HCT116 (cell line): ENCODE data around the gene TAF1B.

Source experiments
- EZH2 ChIP-seq: fragments of 200-600 bp; sonication (generic); IDR thresholded peaks from 2 replicates; pipeline ENCODE4 v1.6.1; 2017; ENCODE audit warnings: antibody characterized with exemption, mixed run types
- POLR2A ChIP-seq: IDR thresholded peaks from 2 replicates; pipeline ENCODE4 v1.7.0; 2011; ENCODE audit warnings: borderline replicate concordance; ENCODE audit not compliant: insufficient read depth, insufficient read length; ENCODE audit errors: extremely low read depth
- POLR2AphosphoS5 ChIP-seq: IDR thresholded peaks from 2 replicates; pipeline ENCODE4 v1.6.1; 2011; ENCODE audit warnings: mild to moderate bottlenecking, low read depth, low read length, moderate library complexity
- RAD21 ChIP-seq: IDR thresholded peaks from 2 replicates; pipeline ENCODE4 v1.6.1; 2012; ENCODE audit warnings: low read depth, mild to moderate bottlenecking
- YY1 ChIP-seq: IDR thresholded peaks from 2 replicates; pipeline ENCODE4 v1.6.1; 2011; ENCODE audit warnings: low read length, low read depth, moderate library complexity, mild to moderate bottlenecking; ENCODE audit not compliant: insufficient replicate concordance; ENCODE audit errors: extremely low read depth
- ZFX ChIP-seq: fragments of 450-650 bp; IDR thresholded peaks from 2 replicates; pipeline ENCODE4 v1.6.1; 2017
- ZNF274 ChIP-seq: fragments of 200-500 bp; sonication (Bioruptor generic); IDR thresholded peaks from 2 replicates; pipeline ENCODE4 v1.6.1; 2014; ENCODE audit warnings: mild to moderate bottlenecking, low read depth, low read length, inconsistent platforms
- TF ChIP-seq, protein P1 (sequence below): IDR thresholded peaks from 2 replicates; pipeline ENCODE4 v1.6.1; 2012; ENCODE audit warnings: low read depth
- TF ChIP-seq, protein P2 (sequence below): IDR thresholded peaks from 2 replicates; pipeline ENCODE4 v1.6.1; 2012
- TF ChIP-seq, protein P3 (sequence below), 3 experiments: fragments of 200-600 bp in 1 of 3; sonication (generic) in 1 of 3; IDR thresholded peaks in 2 of 3; conservative IDR thresholded peaks in 1 of 3; 2 replicates each; pipeline ENCODE4 v1.5.1; 2012 to 2017; ENCODE audit warnings: low read depth in 2 of 3, low read length in 2 of 3, antibody characterized with exemption in 1 of 3, borderline replicate concordance in 1 of 3, control low read depth in 1 of 3, mild to moderate bottlenecking in 1 of 3, mixed read lengths in 1 of 3, mixed run types in 1 of 3, moderate library complexity in 1 of 3; ENCODE audit not compliant: insufficient read depth in 1 of 3

DNA sequence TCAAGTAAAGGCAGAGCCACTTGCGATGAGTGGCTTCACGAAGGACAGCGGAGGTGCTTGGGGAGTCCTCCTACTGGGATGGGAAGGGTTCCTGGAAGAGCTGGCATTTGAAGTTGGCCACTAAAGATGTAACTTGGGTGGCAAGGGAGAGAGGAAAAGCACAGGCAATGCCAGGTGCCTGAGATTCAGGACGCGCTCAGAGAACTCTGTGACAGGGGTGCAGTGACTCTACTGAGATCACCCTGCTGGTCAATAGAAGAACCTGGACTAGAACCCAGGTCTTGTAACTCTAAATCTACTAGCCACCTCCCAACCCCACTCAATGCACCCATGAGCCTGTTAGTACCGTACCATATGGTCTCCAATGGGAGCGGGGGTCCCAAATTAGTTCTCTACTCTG, 102.8 kb downstream of the TAF1B start:
- TF ChIP-seq, protein P1, sequence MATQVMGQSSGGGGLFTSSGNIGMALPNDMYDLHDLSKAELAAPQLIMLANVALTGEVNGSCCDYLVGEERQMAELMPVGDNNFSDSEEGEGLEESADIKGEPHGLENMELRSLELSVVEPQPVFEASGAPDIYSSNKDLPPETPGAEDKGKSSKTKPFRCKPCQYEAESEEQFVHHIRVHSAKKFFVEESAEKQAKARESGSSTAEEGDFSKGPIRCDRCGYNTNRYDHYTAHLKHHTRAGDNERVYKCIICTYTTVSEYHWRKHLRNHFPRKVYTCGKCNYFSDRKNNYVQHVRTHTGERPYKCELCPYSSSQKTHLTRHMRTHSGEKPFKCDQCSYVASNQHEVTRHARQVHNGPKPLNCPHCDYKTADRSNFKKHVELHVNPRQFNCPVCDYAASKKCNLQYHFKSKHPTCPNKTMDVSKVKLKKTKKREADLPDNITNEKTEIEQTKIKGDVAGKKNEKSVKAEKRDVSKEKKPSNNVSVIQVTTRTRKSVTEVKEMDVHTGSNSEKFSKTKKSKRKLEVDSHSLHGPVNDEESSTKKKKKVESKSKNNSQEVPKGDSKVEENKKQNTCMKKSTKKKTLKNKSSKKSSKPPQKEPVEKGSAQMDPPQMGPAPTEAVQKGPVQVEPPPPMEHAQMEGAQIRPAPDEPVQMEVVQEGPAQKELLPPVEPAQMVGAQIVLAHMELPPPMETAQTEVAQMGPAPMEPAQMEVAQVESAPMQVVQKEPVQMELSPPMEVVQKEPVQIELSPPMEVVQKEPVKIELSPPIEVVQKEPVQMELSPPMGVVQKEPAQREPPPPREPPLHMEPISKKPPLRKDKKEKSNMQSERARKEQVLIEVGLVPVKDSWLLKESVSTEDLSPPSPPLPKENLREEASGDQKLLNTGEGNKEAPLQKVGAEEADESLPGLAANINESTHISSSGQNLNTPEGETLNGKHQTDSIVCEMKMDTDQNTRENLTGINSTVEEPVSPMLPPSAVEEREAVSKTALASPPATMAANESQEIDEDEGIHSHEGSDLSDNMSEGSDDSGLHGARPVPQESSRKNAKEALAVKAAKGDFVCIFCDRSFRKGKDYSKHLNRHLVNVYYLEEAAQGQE = no peak
- TF ChIP-seq, protein P2, sequence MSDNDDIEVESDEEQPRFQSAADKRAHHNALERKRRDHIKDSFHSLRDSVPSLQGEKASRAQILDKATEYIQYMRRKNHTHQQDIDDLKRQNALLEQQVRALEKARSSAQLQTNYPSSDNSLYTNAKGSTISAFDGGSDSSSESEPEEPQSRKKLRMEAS = no peak
- TF ChIP-seq ZNF274 = no peak
- TF ChIP-seq, protein P3, sequence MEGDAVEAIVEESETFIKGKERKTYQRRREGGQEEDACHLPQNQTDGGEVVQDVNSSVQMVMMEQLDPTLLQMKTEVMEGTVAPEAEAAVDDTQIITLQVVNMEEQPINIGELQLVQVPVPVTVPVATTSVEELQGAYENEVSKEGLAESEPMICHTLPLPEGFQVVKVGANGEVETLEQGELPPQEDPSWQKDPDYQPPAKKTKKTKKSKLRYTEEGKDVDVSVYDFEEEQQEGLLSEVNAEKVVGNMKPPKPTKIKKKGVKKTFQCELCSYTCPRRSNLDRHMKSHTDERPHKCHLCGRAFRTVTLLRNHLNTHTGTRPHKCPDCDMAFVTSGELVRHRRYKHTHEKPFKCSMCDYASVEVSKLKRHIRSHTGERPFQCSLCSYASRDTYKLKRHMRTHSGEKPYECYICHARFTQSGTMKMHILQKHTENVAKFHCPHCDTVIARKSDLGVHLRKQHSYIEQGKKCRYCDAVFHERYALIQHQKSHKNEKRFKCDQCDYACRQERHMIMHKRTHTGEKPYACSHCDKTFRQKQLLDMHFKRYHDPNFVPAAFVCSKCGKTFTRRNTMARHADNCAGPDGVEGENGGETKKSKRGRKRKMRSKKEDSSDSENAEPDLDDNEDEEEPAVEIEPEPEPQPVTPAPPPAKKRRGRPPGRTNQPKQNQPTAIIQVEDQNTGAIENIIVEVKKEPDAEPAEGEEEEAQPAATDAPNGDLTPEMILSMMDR (IDR thresholded peaks at IDR 0.05 in 2 of 3, conservative IDR thresholded peaks at IDR 0.05 in 1 of 3; ENCODE audit: borderline replicate concordance in 1 of 3, insufficient read depth in 1 of 3, low read depth in 2 of 3, low read length in 2 of 3) = no peak
- TF ChIP-seq POLR2A = no peak
- TF ChIP-seq YY1 = no peak
- TF ChIP-seq ZFX = no peak
- TF ChIP-seq POLR2AphosphoS5 = no peak
- no peak for TF ChIP-seq EZH2
- no peak for TF ChIP-seq RAD21
